Heart right ventricle (tissue), 16 donors: Measurements from ENCODE around the gene CAMSAP1. TPM values are rescaled to one million over a fixed set of nuclear protein-coding genes. Genes with fewer than 3 reads are reported as not detected.

Experiments used
- ATAC-seq, 8 donors: fragments of 200-7000 bp; cut with Tn5 transposase; one replicate each; pipeline ENCODE4 v1.9.1; 2020; ENCODE audit warnings: mild to moderate bottlenecking in 8 of 8, moderate library complexity in 8 of 8, moderate number of reproducible peaks in 1 of 8
- DNase-seq, 2 donors: peaks; one replicate each; pipeline ENCODE4 v3.0.0-alpha.2; 2020
- H3K27ac ChIP-seq, 10 donors: fragments of 200-600 bp; sonication (generic) in 2 of 10; one replicate each; pipeline versions ENCODE4 v1.5.0 to v1.8.0; 2020 to 2022; ENCODE audit warnings: mild to moderate bottlenecking in 3 of 10
- H3K27me3 ChIP-seq, 7 donors: fragments of 200-600 bp; one replicate each; pipeline ENCODE4 v1.8.0; 2021 to 2022; ENCODE audit warnings: mild to moderate bottlenecking in 2 of 7
- H3K36me3 ChIP-seq, 9 donors: fragments of 200-600 bp; sonication (generic) in 1 of 9; one replicate each; pipeline versions ENCODE4 v1.5.0 to v1.8.0; 2020 to 2022; ENCODE audit warnings: mild to moderate bottlenecking in 2 of 9
- H3K4me1 ChIP-seq, 9 donors: fragments of 200-600 bp; sonication (generic) in 1 of 9; one replicate each; pipeline versions ENCODE4 v1.5.0 to v1.8.0; 2020 to 2022; ENCODE audit warnings: mild to moderate bottlenecking in 4 of 9
- H3K4me3 ChIP-seq, 10 donors: fragments of 200-600 bp; sonication (generic) in 2 of 10; one replicate each; pipeline versions ENCODE4 v1.5.0 to v1.8.0; 2020 to 2022; ENCODE audit warnings: mild to moderate bottlenecking in 7 of 10, moderate library complexity in 2 of 10
- H3K9me3 ChIP-seq, 11 donors: fragments of 200-600 bp in 10 of 11; sonication (generic) in 2 of 11; one replicate each; pipeline versions ENCODE4 v1.5.0 to v1.8.0; 2013 to 2022; ENCODE audit warnings: mild to moderate bottlenecking in 2 of 11, control low read depth in 1 of 11, moderate library complexity in 1 of 11
- CTCF ChIP-seq, 9 donors: fragments of 200-600 bp; sonication (generic) in 2 of 9; IDR thresholded peaks; one replicate each; pipeline versions ENCODE4 v1.5.0 to v1.8.0; 2021 to 2022; ENCODE audit warnings: antibody characterized with exemption in 9 of 9, mild to moderate bottlenecking in 5 of 9, moderate library complexity in 1 of 9
- whole genome bisulfite sequencing, 2 donors: extraction: QIAGEN DNeasy Blood & Tissue Kit; methylation state at CpG; one replicate each; pipeline ENCODE4 v1.1.7; 2013; ENCODE audit warnings: inconsistent platforms in 1 of 2; 5-methylcytosine and 5-hydroxymethylcytosine counted together
- intact Hi-C, 10 donors: fragments of 100-400 bp; cut with DNase I; formaldehyde crosslinking; loops; one replicate each; pipeline versions ENCODE4 v1.11.1 to v1.14.2; 2022
- polyA plus RNA-seq, 2 donors: library from polyadenylated mRNA; stranded (reverse); fragments of 200-250 nt; gene quantifications; one replicate each; pipeline ENCODE4 v1.2.3, GENCODE V29; 2013
- total RNA-seq, 10 donors: library from RNA; stranded (reverse); fragmentation: NEBNext Ultra II Directional in 3 of 10; extraction: Animal tissue kit (Norgen Biotek cat#: 25700) in 3 of 10; gene quantifications; one replicate each; pipeline versions ENCODE4 v1.2.1 to v1.2.4, GENCODE V29; 2021 to 2023
- donor health status: Arrhythmogenic right ventricular cardiomyopathy.
- donor health status: ischemic (EF 13 %, LVEDD 7.1; RV severe dilation, severe dysfunction).
- donor health status: healthy with polysubstance abuse.
- donor health status: DM: no; HTN: yes; CAD: no.
- donor health status: DM: no; HTN: no; CAD: no.
- donor health status: ischemic (EF 25% LVEDD 6.9; RV normal size, moderate dysfunction).
- donor health status: ischemic (EF 25% LVEDD 5.7; RV mildly dilated, moderate dysfunction).
- donor health status: healthy.
- donor health status: DM: yes; HTN: yes; CAD: no.
- donor health status: Ischemic cardiomyopathy.
- donor health status: ischemic (EF 35%, LVEDD 5.7; RV mildly dilated, moderate dysfunction).
- donor health status: nonischemic (EF 11% LVEDD 7.7; RV severe dilation, severe dysfunction).
- donor health status: DM: yes; HTN: yes; CAD: no.
- donor health status: PGD.
- donor health status: ischemic (EF 29% LVEDD 5.4; RV normal size, mild dysfunction).
- donor health status: nonischemic (EF 23%, LVEDD 6.1; RV moderate dilation, normal function).

CAMSAP1 gene
- total and polyA plus RNA-seq, 12 donors: 6.7 to 25.0 (median 19.4) TPM

DNA sequence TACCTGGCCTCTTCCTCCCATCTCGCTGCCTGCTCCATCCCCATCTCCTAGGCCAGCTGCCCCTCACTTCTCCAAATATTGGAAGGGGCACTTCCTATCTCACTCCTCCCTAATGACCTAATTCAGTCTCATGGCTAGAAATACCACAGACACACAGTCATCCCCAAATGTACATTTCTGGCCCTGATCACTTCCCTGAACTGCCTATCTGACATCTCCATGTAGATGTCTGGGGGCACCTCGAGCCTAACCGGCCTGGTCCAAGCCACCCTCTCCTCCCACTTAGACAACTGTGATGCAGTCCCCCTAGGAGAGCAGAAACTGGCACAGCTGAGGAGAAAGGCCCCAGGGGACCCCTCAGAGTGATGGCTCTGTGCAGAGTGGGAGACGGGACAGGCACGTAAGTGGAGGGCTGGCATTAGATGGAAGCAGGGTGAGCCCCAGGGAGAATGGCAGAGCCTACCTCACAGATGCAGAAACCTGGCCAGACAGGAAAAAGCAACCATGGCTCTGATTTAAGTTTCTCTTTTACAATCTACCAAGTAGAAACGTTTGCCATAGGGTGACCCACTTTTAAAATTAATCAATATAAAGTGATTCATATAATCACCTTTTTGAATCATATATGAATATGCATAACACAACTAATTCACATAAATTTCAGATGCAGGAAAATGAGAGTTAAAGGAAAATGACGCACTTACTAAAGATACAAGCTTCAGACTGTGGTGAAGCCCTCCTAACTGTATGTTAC is 22.1 kb downstream of the CAMSAP1 start:
- H3K4me3 ChIP-seq: no peak overlapping the region
- WGBS, 2 donors: 64% methylated on average over 7 of the region's 7 CpGs
- ATAC-seq: no peak

GRCh38 chr9:135884328-135885035 is 22.9 kb downstream of the CAMSAP1 start:
- H3K4me1 ChIP-seq: peaks cover 23 to 70% (median 47%) of the 10 kb centered on the region in 9 donors
- DNase-seq: no peak
- no peaks in the 10 kb centered on the region for H3K9me3 ChIP-seq
- WGBS, 2 donors: 81 to 86% methylated on average over 16 of the region's 16 CpGs
- peaks cover 0 to 30% (median 2%) of the 10 kb centered on the region in 9 donors for H3K36me3 ChIP-seq
- H3K27me3 ChIP-seq: no peaks in the 10 kb centered on the region
- H3K4me3 ChIP-seq: no peak overlapping the region
- intact Hi-C loops: no loop called here
- ATAC-seq: no peak
- no peak for TF ChIP-seq CTCF (IDR thresholded peaks at IDR 0.05)
- no peak overlapping the region for H3K27ac ChIP-seq

More for the DNA sequence above, 22.1 kb downstream of the CAMSAP1 start:
- Histone ChIP-seq H3K27me3 (no peaks in the 10 kb centered on the region), H3K4me1 (peaks cover 23 to 70% (median 50%) of the 10 kb centered on the region in 9 donors), H3K27ac (no peak overlapping the region), H3K9me3 (no peaks in the 10 kb centered on the region), H3K36me3 (peaks cover 0 to 24% (median 2%) of the 10 kb centered on the region in 9 donors)
- DNase-seq: no peak
- intact Hi-C loops: no loop called here
- no peak for TF ChIP-seq CTCF (IDR thresholded peaks at IDR 0.05)

DNA sequence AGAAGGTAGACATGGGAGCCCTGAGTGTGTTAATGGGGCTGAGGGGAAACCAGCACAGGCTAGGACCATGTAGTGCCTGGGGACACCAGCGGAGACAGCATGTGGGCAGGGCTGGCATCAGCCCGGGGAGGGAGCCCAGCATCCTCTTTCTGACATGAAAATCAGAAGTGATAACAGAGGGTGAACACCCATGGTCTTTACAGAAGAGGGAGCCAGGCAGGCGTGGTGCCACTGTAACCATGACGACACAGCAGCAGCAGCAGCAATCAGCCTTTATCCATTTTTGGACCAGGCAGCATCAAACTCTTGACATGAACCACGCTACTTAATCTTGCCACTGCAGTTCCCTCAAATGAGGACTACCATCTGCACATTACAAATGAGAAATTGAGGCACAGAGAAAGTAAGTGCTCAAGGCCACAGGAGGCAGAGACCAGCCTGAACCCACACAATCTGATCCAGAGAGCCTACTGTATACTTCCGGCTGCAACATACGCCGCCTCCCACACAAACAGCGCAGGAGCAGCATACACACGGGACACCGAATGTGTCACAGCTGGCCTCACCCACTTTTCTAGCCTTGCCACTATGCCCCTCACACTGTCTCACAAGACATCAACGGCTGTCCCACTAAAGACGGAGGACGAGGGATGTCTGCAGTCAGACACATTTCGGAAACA is 23.8 kb downstream of the CAMSAP1 start:
- H3K4me3 ChIP-seq: no peak overlapping the region

More for the DNA sequence above, 23.8 kb downstream of the CAMSAP1 start:
- H3K9me3 ChIP-seq: no peaks in the 10 kb centered on the region
- ATAC-seq (no peak), DNase-seq (no peak)
- H3K36me3 ChIP-seq: peaks cover 0 to 33% (median 2%) of the 10 kb centered on the region in 9 donors
- peaks cover 23 to 67% (median 43%) of the 10 kb centered on the region in 9 donors for H3K4me1 ChIP-seq
- no peaks in the 10 kb centered on the region for H3K27me3 ChIP-seq
- H3K27ac ChIP-seq: no peak overlapping the region
- intact Hi-C loops: no loop called here
- no peak for TF ChIP-seq CTCF (IDR thresholded peaks at IDR 0.05)
- WGBS, 2 donors: 82 to 87% methylated on average over 15 of the region's 15 CpGs
